OCI-LY7 (cell line): ENCODE data around the gene LIN28A. TPM values are rescaled to one million over a fixed set of nuclear protein-coding genes. Genes with fewer than 3 reads are reported as not detected.
"Not testable (repeated sequence)": the region's sequence is repeated elsewhere in the genome, so short reads cannot be mapped to it uniquely, and the experiment has no call there.

ENCODE experiments used
- BruUV-seq: library from RNA; stranded (reverse); fragments of 400-500 nt; replicated peaks from 2 replicates; lab custom pipeline; 2021; lab: Mats Ljungman, UMichigan
- CTCF ChIA-PET: fragments of 300-600 bp; sonication (Branson Sonifier 250); formaldehyde crosslinking; loops from one replicate; lab custom pipeline; 2022; ENCODE audit warnings: antibody characterized with exemption; ENCODE audit not compliant: unreplicated experiment; lab: Charles Lee
- POLR2A ChIA-PET: fragments of 300-600 bp; sonication (Branson Sonifier 250); formaldehyde crosslinking; loops from one replicate; lab custom pipeline; 2022; ENCODE audit warnings: antibody characterized with exemption; lab: Charles Lee
- DNase-seq: peaks from one replicate; pipeline ENCODE4 v3.0.0-alpha.2; 2015; ENCODE audit warnings: low spot score
- H2AFZ ChIP-seq: fragments of 200-600 bp; sonication (generic), shearing (Covaris generic); 2 replicates; pipeline ENCODE4 v1.6.1; 2014; ENCODE audit warnings: mild to moderate bottlenecking, antibody characterized with exemption, low read length, moderate library complexity
- H3K27ac ChIP-seq: fragments of 200-600 bp; sonication (generic); 2 replicates; pipeline ENCODE4 v1.5.1; 2014; ENCODE audit warnings: mixed run types, low read depth, mild to moderate bottlenecking, moderate library complexity, low read length, inconsistent platforms; ENCODE audit not compliant: poor library complexity, severe bottlenecking
- H3K36me3 ChIP-seq: fragments of 200-600 bp; sonication (generic); 2 replicates; pipeline ENCODE4 v1.6.1; 2014; ENCODE audit warnings: mild to moderate bottlenecking, antibody characterized with exemption, low read length, moderate library complexity, mixed read lengths; ENCODE audit not compliant: insufficient read depth
- H3K4me1 ChIP-seq: fragments of 200-600 bp; sonication (generic); 2 replicates; pipeline ENCODE4 v1.5.1; 2014; ENCODE audit warnings: mild to moderate bottlenecking, low read length; ENCODE audit not compliant: insufficient read depth, poor library complexity, severe bottlenecking
- H3K4me2 ChIP-seq: fragments of 200-600 bp; sonication (generic); 2 replicates; pipeline ENCODE4 v1.6.1; 2014; ENCODE audit warnings: mild to moderate bottlenecking, low read length
- H3K4me3 ChIP-seq: fragments of 200-600 bp; sonication (generic); 2 replicates; pipeline ENCODE4 v1.5.1; 2014; ENCODE audit warnings: mild to moderate bottlenecking, low read depth, low read length; ENCODE audit not compliant: poor library complexity, severe bottlenecking
- H3K79me2 ChIP-seq: fragments of 200-600 bp; sonication (generic); 2 replicates; pipeline ENCODE4 v1.6.1; 2016; ENCODE audit warnings: low read depth, mild to moderate bottlenecking, low read length, moderate library complexity, mixed read lengths; ENCODE audit not compliant: insufficient read depth
- H3K9me2 ChIP-seq: fragments of 200-600 bp; sonication (generic); 2 replicates; pipeline ENCODE4 v1.6.1; 2016; ENCODE audit warnings: mild to moderate bottlenecking, low read length, mixed read lengths; ENCODE audit not compliant: insufficient read depth
- H3K9me3 ChIP-seq: fragments of 200-600 bp; sonication (generic); 2 replicates; pipeline ENCODE4 v1.6.1; 2014; ENCODE audit warnings: mild to moderate bottlenecking, mixed run types, low read length, mixed read lengths
- H4K20me1 ChIP-seq: fragments of 200-600 bp; sonication (generic); 2 replicates; pipeline ENCODE4 v1.6.1; 2014; ENCODE audit warnings: mild to moderate bottlenecking, antibody characterized with exemption, low read length, moderate library complexity, mixed read lengths; ENCODE audit not compliant: insufficient read depth
- CTCF ChIP-seq: fragments of 200-600 bp; sonication (generic); conservative IDR thresholded peaks from 2 replicates; pipeline ENCODE4 v1.5.1; 2014; ENCODE audit warnings: mild to moderate bottlenecking, antibody characterized with exemption, low read length, moderate library complexity, mixed read lengths
- EZH2phosphoT487 ChIP-seq: fragments of 200-600 bp; sonication (generic); IDR thresholded peaks from 2 replicates; pipeline ENCODE4 v1.6.1; 2018; ENCODE audit warnings: low read depth, borderline replicate concordance, mild to moderate bottlenecking, mixed run types, antibody characterized with exemption, low read length, moderate library complexity, mixed read lengths
- intact Hi-C: fragments of 100-400 bp; cut with micrococcal nuclease; formaldehyde crosslinking; loops from one replicate; pipeline ENCODE4 v1.10.0; 2022; ENCODE audit not compliant: unreplicated experiment
- total RNA-seq, 2 experiments: library from RNA; depleted of rRNA in 1 of 2; stranded (reverse); fragments of >200 nt in 1 of 2; shearing (Covaris generic) in 1 of 2; gene quantifications; 2 replicates each; pipeline ENCODE4 v1.2.3, GENCODE V29; 2014 to 2022

LIN28A gene
- total RNA-seq, 2 experiments from 2014 or later, result not detected

- no peak overlapping the region for H3K4me3 ChIP-seq
- no peak for DNase-seq
- no peak overlapping the region for H2AFZ ChIP-seq
- no peaks in the 10 kb centered on the region for H3K79me2 ChIP-seq
- intact Hi-C loops, result no loop called here
- H3K4me2 ChIP-seq, result no peak overlapping the region
- ChIA-PET POLR2A (interaction anchor here (0.6 to 0.7 kb wide), 2 partner anchors 24 to 25 kb away, joined by 3 to 4 read pairs; no protein-coding TSS in a partner anchor), CTCF (interaction anchor here (0.5 to 0.8 kb wide), 2 partner anchors 11 to 116 kb away, joined by 3 to 7 read pairs; no protein-coding TSS in a partner anchor)
- no peaks in the 10 kb centered on the region for H3K9me2 ChIP-seq
- BruUV-seq, result no TSS peak
- H4K20me1 ChIP-seq, result no peaks in the 10 kb centered on the region
- no peak for TF ChIP-seq EZH2phosphoT487
- no peak for TF ChIP-seq CTCF
- no peaks in the 10 kb centered on the region for H3K36me3 ChIP-seq
- no peaks in the 10 kb centered on the region for H3K4me1 ChIP-seq
- H3K9me3 ChIP-seq, result no peaks in the 10 kb centered on the region
- H3K27ac ChIP-seq, result no peak overlapping the region
Measured at GRCh38 chr1:26373281-26373680, 37.3 kb upstream of the LIN28A start.

GRCh38 chr1:26373789-26374188 is 36.8 kb upstream of the LIN28A start:
- no TSS peak for BruUV-seq
- TF ChIP-seq CTCF (no peak), EZH2phosphoT487 (no peak)
- DNase-seq, result no peak
- Histone ChIP-seq H3K4me3 (no peak overlapping the region), H3K36me3 (no peaks in the 10 kb centered on the region), H2AFZ (no peak overlapping the region), H4K20me1 (no peaks in the 10 kb centered on the region), H3K9me2 (no peaks in the 10 kb centered on the region), H3K4me2 (no peak overlapping the region), H3K27ac (no peak overlapping the region), H3K9me3 (no peaks in the 10 kb centered on the region), H3K4me1 (no peaks in the 10 kb centered on the region), H3K79me2 (no peaks in the 10 kb centered on the region)
- intact Hi-C loops, result no loop called here
- POLR2A ChIA-PET, result interaction anchor here (0.6 kb wide), 1 partner anchor 23 kb away, joined by 3 read pairs; no protein-coding TSS in a partner anchor
- CTCF ChIA-PET, result interaction anchor here (0.8 kb wide), 1 partner anchor 11 kb away, joined by 3 read pairs; no protein-coding TSS in a partner anchor

GRCh38 chr1:26374361-26374760 is 36.3 kb upstream of the LIN28A start:
- DNase-seq, BruUV-seq: not testable (repeated sequence)
- POLR2A ChIA-PET, result interaction anchor here (1.0 kb wide), 1 partner anchor 9 kb away, joined by 3 read pairs; no protein-coding TSS in a partner anchor

More at GRCh38 chr1:26374361-26374760, 36.3 kb upstream of the LIN28A start:
- H3K36me3 ChIP-seq, H3K4me2 ChIP-seq, H3K4me1 ChIP-seq, H3K9me3 ChIP-seq, intact Hi-C loops, H4K20me1 ChIP-seq, H3K9me2 ChIP-seq, H3K79me2 ChIP-seq, H3K4me3 ChIP-seq, H2AFZ ChIP-seq, H3K27ac ChIP-seq: not testable (repeated sequence)
- CTCF ChIA-PET, result interaction anchor here (0.5 kb wide), 1 partner anchor 597 kb away, joined by 3 read pairs; no protein-coding TSS in a partner anchor
